Inflammatory macrophage treated with lipopolysaccharide for 1 hour (primary cell): Measurements from ENCODE around the gene KDELR1.

Source experiments
- DNase-seq, 2 donors: peaks; one replicate each; pipeline ENCODE4 v3.0.0-alpha.2; 2020 to 2022

The KDELR1 gene

DNA sequence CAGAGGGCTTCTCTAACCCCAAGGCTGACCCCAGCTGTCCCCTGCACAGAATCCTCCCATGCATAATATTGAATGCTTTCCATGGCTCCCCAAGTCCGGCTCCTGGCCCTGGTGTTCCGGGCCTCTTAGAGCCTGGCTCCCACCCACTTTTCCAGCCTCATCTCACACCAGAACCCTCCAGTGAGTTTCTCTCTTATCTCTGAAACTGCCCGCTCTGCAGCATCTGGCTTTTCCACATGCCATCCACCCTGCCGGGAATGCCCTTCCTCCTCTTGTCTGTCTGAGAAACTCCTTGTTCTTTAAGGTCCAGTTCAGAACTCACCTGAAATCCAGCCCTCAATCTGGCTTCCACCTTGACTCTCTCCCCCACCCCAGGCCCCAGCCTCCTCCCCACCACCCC is 20.4 kb downstream of the KDELR1 start:
- DNase-seq = no peak

DNA sequence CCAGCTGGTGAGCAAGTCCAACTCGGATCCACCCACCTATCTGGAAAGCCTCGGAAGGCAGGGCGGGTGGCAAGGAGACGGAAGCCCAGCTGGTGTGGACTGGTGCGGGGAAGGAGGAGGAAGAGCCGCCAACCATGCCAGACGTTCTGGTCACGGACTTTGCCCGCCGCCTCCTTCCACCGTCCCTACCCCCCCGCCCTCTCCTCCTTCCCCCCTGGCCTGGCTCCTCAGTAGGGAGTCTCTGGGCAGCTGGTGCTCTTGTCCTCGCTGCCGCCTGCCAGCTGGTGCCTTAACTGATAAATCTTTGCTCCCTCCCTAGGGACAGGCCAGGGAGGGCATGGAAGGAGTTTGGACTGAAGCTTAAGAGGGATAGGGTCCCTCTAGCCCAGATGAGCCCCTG is 22.4 kb downstream of the KDELR1 start:
- no peak for DNase-seq

DNA sequence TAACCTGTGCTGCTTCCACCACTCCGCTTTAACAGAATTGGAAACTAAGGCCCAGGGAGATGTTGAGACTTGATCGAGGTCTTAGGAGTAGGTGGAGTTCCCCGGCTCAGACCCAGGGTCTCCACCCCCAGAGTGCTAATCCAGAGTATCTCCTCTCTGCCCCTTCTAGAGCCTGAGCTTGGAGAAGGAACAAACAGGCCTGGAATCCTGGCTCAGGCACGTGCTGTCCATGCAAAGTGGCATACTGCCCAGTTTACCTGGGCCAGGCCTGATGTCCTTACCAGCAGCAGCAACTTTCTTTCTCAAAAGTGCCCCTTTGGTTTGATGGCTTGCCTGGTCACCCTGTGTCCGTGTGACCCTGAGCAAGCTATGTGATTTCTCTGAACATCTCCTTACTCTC is 23.5 kb downstream of the KDELR1 start:
- DNase-seq = no peak

DNA sequence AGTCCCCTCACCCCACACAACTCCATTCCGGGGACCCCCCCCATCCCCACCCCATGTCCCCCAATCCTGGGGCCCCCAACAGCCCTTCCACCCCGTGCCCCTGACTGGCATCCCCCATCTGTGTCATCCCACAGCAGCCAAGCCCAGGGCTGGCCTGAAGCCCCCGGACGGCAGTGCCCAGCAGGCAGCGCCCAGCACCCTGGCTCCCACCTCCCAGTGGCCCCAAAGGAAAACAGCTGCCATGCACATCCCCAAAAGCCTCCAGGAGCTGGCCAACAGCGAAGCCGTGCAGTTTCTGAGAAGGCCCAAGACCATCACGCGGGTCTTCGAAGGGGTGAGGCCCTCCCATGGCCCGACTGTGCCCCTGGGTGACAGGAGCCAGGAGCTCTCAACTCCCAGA is 25.7 kb downstream of the KDELR1 start:
- DNase-seq = no peak

DNA sequence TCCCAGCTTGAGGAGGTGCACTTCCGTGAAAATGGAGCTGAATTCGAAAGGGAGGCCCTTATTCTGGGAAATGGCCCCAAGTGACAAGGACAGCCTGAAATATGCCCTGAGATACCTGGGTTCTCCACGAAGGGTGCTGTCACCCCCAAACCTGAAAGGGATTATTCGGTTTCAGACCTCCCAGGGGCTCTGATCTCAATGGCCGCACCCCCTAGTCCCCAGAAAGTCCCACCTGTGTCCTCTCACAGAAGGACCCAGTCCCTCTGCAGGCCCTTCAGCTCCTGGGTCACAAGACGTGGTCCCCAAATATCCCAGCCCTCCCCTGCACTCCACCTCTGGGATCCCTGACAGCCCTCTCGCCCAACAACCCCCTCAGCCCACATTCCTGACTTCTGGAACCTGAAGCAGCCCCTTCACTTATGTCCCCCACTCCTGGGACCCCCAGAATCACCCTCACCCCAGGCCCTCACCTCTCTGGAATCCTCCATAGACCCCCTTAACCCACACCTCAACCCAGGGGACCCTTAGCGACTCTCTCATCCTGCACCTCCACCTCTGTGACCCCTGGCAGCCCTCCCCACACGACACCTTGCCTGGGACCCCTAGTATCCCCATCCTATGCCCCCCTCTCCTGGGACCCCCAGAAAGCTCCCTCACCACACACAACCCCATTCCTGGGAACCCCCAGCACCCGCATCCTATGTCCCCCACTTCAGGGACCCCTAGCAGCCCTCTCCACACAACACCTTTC is 26.6 kb downstream of the KDELR1 start:
- no peak for DNase-seq

DNA sequence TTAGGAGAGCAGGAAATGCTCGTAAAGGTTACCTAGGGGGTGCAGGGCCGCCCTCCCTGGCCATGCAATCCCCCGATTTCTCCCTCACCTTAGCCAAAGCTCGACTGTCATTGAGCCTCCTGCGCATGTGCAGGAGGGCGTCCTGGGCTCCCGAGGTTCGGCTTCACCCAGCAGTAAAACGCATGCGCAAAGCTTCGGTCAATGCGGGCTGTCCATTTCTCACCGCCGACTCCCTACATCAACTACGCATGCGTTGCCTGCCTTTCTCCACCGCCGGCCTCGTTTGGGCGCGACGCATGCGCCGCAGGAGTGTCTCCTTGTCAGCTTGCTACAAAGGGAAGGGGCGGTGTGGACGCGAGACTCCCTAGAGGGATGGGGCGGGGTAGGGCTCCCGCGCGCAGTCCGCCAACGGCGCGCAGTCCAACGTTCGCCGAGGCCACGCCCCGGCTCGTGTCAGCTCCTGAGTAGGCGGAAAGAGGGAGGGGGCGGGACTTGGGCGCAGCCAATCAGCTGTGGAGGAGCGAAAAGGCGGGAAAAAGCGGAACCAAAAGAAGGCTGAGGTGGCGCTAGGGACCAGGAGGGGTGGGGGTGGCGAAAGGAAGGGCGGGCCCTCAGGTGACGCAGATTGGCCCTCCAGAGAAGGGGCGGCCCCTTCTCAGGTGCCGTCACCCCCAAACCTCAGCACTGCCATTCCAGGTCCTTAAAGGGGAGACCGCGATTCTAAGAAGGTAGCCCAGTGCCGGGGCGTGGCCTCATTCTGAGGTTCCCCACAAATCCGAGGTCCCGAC is 27.3 kb downstream of the KDELR1 start, which contains the start of the genes SYNGR4 and TMEM143:
Gene SYNGR4 (plus strand): TSS at position 558 of the 788 bp plus-strand sequence. CDS start 1,476 bp downstream, outside the sequence.
Gene TMEM143 (minus strand): TSS at position 131 of the 788 bp plus-strand sequence. CDS start 20 bp downstream, at position 111.
- peak; percentile 99 to 100 for DNase-seq

DNA sequence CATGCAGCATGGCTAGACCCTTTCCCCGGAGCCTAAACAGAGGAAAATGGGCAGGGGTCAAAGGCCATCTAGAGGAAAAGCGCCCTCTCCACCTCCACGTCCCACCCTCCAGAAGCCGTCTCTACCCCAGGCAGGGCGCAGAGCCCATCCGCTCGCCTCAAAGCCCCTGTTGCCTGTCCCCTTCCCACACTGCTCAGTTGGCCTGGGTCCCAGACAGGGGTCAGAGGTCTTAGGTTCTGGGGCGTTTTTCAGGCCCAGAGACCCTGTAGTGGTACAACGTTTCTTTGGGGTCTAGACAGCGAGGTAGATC is 27.9 kb downstream of the KDELR1 start:
- DNase-seq = no peak

DNA sequence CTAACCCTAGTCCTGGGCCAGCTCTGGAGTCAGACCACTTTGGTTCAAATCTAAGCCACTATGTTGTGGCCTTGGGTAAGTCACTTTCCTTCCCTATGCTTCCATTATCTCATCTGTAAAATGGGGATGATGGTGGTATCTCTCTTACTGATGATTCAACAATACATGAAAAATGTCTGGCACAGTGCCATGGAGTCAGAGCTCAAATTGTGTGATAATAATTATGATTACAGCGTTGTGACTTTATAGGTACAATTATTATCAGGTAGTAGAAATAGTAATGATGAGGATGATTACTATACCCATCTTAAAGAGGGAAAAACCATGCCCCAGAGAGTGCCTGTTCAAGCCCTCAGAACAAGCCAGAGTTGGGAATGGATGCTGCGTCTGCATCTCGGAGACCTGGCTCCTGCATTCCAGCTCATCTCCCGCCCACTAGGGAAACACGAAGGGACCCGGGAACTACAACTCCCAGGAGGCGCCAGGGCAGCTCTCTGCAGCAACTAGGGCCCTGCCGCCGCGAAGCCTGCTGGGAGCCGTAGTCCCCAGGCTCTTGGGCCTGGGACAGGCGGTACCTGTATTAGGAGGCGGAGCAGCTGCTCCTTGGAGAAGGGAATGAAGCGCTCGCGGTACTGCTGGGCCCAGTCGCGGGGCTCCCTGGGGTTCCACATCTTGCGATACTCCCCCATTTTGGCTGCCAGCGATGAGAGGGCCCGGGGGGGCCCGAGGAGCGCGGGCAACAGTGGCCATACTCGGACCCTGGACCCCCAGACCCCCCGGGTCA is 28.4 kb downstream of the KDELR1 start:
- DNase-seq = peak; percentile 89 to 91

DNA sequence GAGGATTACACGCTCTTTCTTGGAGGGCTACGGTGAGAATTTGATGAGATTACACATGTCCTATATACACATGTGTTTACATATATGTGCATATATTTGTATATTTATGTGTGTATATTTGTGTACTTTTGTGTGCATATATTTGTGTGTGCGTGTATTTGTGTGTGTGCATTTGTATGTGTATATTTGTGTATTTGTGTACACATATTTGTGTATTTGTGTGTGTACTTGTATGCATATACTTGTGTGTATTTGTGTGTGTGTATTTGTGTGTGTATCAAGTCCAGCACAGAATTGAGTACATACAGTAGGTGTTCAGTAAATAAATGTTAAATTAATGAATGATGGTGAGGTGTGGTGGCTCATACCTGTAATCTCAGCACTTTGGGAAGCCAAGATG is 29.4 kb downstream of the KDELR1 start:
- DNase-seq = no peak

DNA sequence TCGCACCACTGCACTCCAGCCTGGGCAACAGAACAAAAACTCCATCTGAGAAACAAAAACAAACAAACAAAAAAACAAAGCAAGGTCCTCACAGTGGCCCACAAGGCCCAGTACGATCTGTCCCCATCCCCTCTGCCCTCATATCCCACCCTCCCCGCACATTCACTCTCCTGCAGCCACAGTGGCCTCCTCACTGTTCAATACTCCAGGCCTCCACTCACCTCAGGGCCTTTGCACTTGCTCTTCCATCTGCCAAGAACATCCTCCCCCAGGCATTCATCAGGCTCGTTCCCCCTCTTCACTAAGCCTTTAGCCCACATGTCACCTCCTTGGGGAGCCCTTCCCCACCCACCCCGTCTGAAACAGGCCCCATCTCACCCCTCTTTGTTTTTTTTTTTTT is 32.2 kb downstream of the KDELR1 start:
- no peak for DNase-seq

DNA sequence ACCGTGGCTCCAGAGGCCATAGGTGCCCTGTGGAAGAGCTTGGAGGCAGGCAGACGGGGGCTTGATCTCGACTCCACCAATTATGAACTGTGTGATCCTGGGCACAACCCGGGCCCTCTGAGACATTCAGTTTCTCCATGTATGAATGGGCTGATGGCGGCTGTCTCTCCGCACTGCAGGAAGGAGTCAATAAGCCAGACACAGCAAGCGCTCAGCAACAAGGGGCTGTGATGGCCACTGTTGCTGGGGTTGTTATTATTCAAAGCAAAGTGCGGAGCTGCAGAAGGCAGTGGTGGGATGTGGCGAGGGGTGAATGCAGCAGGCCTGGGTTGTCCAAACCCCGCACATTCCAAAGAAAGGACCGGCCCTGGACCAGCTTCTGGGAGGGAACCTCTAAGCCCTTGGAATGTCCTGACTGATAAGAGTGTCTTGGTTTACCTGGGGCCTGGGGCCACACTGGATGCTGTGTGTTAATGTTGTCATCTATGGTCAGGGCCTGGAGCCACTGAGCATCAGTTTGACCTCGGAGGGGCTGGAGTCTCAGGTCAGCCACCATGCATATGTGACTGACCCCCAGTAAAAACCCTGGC is 35.9 kb downstream of the KDELR1 start:
- DNase-seq = no peak

DNA sequence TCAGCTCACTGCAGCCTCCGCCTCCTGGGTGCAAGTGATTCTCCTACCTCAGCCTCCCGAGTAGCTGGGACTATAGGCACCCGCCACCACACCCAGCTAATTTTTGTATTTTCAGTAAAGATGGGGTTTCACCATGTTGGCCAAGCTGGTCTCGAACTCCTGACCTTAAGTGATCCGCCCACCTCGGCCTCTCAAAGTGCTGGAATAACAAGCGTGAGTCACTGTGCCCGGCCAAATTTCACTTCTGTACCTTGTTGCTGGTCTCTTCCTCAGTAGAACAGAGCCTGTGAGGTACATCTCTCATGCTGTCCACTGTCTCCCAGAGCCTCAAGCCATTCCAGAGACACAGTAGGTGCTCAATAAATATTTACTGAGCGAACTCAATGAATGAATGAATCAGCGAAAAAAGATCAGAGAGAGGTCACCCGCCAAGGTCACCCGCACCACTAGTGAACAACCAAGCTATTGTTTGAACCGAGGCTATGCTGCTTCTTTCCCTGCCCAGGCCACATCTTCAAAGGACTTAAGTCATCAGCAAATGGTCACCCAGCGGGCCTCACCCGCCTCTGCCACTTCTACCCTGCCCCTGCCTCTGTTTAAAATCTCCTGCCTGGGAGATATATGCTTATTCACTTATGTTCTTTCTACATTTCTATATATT is 36.9 kb downstream of the KDELR1 start:
- no peak for DNase-seq

DNA sequence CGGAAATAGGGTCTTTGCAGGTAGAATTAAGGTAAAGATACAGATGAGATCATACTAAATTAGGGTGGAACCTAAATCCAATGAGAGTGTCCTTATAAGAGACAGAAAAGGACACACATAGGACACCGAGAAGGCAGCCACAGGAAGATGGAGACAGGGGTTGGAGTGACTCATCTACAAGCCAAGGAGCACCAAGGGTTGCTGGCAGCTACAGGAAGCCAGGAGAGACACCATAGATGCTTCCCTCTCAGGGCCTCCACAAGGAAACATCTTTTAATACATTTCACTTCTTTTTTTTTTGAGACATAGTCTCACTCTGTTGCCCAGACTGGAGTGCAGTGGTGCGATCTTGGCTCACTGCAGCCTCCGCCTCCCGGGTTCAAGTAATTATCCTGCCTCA is 37.7 kb downstream of the KDELR1 start:
- DNase-seq = no peak

DNA sequence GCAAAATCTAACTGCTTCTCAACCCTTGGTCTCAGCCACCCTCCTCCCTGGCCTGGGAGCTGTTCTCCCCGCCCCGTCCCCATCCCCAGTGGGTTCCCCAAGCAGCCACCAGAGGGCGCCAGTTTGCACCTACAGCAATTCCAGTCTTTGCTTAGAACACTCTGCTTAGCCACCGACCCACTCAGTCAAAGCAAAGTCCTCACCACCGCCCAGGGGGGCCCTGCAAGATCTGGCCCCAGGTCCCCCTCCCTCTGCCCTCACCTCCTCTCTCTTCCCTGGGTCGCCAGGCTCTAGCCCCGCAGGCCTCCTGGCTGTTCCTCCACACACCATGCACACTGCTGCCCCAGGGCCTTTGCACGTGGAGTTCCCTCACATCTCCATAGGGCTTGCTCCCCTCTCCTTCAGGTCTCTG is 40.0 kb downstream of the KDELR1 start:
- DNase-seq = peak in 1 of 2 donors; percentile 93

DNA sequence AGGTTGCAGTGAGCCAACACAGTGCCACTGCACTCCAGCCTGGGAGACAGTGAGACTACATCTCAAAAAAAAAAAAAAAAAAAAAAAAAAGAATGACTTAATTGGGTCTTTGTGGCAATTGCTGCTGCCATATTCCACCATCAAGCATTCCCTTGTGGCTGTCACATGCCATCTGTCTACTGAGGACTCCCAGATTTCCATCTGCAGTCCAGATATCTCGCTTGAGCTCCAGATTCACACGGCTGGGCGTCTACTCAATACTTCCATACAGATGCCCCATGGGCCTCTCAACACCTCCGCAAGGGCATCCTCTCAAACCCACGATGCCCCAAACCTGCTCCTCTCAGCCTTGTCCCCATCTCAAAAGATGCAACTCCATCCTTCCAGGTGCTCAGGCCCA is 40.5 kb downstream of the KDELR1 start:
- no peak for DNase-seq

DNA sequence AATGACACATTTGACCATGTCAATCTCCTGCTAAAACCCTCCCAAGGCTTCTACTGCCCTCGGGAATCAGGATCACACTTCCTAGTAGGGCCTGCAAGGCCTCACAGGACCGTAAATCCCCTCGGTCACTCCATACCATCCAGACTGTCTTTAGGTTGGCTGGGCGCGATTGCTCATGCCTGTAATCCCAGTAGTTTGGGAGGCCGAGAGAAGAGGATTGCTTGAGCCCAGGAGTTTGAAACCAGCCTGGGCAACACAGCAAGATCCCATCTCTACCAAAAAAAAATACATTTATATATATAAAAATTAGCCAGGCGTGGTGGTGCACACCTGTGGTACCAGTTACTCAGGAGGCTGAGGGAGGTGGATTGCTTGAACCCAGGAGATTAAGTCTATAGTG is 42.6 kb downstream of the KDELR1 start:
- no peak for DNase-seq

DNA sequence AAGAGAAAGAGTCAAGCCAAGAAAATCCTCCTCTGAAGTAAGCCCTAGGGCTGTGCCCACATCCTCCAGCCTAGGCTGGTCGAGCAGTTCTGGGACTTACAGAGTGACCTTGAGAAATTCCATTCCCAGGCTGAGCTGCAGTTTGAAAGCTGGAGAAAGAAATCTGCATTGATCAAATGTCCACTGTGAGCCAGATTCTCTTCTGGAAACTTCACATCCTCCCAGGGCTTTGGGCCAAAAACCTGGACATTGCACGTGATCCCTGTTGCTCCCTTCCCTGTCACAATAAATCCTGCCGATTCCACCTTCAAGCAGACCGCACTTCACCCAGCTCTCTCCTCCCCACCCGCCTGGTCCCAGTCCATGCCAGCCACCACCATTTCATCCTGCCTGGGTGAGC is 43.3 kb downstream of the KDELR1 start:
- no peak for DNase-seq

DNA sequence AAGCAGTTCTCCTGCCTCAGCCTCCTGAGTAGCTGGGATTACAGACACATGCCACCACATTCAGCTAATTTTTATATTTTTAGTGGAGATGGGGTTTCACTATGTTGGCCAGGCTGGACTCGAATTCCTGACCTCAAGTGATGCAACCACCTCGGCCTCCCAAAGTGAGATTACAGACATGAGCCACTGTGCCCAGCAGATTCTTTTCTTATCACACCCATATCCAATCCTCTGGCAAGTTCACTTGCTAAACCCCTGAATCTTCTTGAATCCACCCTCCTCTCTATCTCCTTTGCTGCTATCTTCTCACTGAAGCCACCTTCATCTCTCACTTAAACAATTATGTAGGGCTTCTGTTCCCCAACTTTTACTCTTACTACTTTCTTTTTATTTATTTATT is 45.2 kb downstream of the KDELR1 start:
- no peak for DNase-seq

DNA sequence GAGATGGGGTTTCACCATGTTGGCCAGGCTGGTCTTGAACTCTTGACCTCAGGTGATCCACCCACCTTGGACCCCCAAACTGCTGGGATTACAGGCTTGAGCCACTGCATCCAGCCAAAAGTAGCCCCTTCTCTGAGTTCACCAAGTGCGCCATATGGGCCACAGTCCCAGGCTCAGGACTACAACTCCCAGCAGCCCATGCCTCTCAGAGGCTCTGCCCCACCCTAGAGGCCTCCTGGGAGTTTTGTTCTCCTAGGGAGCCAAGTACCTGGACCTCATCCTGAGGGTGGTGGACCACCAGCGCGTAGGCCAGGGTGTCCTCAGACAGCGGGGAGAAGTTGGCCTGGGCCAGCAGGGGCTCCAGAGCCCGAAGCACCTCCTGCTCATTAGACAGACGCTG is 46.5 kb downstream of the KDELR1 start:
- DNase-seq = no peak

DNA sequence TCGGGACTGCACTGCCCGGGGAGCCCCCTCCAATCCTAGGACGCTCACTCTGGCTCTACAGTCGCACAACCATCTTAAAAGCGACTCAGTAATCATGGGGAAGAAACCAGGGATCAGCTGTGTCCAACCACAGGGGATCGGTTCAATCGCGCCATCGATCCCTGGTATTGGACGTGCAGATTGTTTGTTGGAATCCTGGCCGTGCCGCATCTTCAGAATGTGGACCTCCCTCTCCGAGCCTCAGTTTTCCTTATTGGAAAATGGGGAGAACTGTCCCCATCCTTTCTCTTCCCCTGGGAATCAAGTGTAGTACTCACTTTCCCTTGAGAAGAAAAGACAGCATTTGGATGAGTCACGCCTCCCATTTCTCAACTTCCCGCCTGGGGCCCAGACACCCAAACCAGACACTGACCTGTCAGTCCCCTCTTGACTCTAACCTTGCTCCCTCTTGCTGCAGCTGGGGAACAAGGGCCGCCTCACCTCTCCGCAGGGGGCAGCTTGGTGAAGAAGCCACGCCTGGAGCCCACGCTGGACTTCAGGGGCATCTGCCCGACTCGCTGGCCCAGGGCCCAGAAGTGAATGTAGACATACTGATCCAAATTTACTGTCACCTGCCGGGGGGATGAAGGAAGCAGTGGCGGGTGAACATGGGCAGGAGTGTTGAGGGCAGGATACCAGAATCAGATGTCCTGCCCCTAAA is 48.4 kb downstream of the KDELR1 start:
- DNase-seq = no peak

DNA sequence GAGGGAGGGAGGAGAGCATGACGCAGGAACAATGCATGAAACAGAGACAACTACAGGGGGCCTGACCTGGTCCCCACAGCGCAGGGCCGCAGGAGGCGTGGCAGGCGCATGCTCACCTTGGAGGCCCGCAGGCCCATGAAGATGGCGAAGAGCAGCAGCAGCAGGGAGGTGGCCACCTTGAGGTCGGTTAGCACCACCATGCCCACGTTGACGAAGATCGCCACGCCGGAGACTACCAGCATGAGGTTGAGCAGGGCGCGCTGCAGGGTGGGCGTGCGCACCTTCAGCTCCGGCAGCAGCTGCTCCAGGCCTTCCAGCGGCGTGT is 49.0 kb downstream of the KDELR1 start:
- DNase-seq = no peak
